GM12892 (cell line): ENCODE measurements around the gene NRG4.

Source experiments
- POLR2A ChIP-seq: IDR thresholded peaks from 2 replicates; pipeline ENCODE4 v1.6.1; 2011; ENCODE audit warnings: low read depth, low read length, control low read depth
- POLR2AphosphoS5 ChIP-seq: IDR thresholded peaks from 2 replicates; pipeline ENCODE4 v1.6.1; 2011; ENCODE audit warnings: low read depth, low read length, control low read depth
- TAF1 ChIP-seq: IDR thresholded peaks from 2 replicates; pipeline ENCODE4 v1.6.1; 2011; ENCODE audit warnings: low read depth, mild to moderate bottlenecking, control low read depth, low read length, borderline replicate concordance

GRCh38 chr15:75923756-75924155 is 88.5 kb downstream of the NRG4 start:
- no peak for TF ChIP-seq POLR2A
- no peak for TF ChIP-seq POLR2AphosphoS5
- no peak for TF ChIP-seq TAF1
